Measurements from ENCODE around the gene FBXO2. TPM values are rescaled to one million over a fixed set of nuclear protein-coding genes. Genes with fewer than 3 reads are reported as not detected.
"Not testable (repeated sequence)": the region's sequence is repeated elsewhere in the genome, so short reads cannot be mapped to it uniquely, and the experiment has no call there.

Gene FBXO2
- total RNA-seq, 1 donor from 2014 or later, result 1.4 TPM

DNA sequence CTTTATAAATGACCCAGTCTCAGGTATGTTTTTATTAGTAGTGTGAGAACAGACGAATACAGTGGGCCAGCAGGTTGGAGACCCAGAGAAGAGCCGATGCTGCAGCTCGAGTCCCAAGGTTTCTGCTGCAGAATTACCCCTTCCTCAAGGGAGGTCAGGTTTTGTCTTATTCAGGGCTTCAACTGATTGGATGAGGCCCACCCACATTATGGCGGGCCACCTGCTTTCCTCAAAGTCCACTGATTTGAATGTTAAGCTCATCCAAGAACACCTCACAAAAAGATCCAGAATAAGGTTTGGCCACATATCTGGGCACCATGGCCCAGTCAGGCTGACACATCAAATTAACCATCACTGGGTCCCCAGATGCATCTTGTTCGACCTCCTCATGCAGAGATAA lies 40.9 kb downstream of the FBXO2 start:
- Mint-ChIP-seq H3K4me3 (ENCODE audit: unreplicated experiment) (no peak overlapping the region), H3K9me3 (ENCODE audit: unreplicated experiment) (no peaks in the 10 kb centered on the region)

GRCh38 chr1:11611638-11612327 lies 42.4 kb downstream of the FBXO2 start:
- TF ChIP-seq CTCF (IDR thresholded peaks at IDR 0.05), result no peak
- Mint-ChIP-seq H3K9me3 (ENCODE audit: unreplicated experiment) (peaks cover 3% of the 10 kb centered on the region), H3K4me1 (ENCODE audit: unreplicated experiment) (no peaks in the 10 kb centered on the region), H3K27me3 (ENCODE audit: unreplicated experiment) (peaks cover 9% of the 10 kb centered on the region), H3K36me3 (ENCODE audit: unreplicated experiment) (no peaks in the 10 kb centered on the region), H3K27ac (ENCODE audit: unreplicated experiment) (no peak overlapping the region), H3K4me3 (ENCODE audit: unreplicated experiment) (no peak overlapping the region)
- DNase-seq (ENCODE audit: extremely low spot score, unreplicated experiment), result no peak

More for the DNA sequence above, 40.9 kb downstream of the FBXO2 start:
- Mint-ChIP-seq H3K36me3 (ENCODE audit: unreplicated experiment) (no peaks in the 10 kb centered on the region), H3K27me3 (ENCODE audit: unreplicated experiment) (peaks cover 9% of the 10 kb centered on the region), H3K4me1 (ENCODE audit: unreplicated experiment) (no peaks in the 10 kb centered on the region), H3K27ac (ENCODE audit: unreplicated experiment) (no peak overlapping the region)
- no peak for DNase-seq (ENCODE audit: extremely low spot score, unreplicated experiment)
- TF ChIP-seq CTCF (IDR thresholded peaks at IDR 0.05), result no peak

GRCh38 chr1:11610629-11611180 lies 43.5 kb downstream of the FBXO2 start:
- no peak for DNase-seq (ENCODE audit: extremely low spot score, unreplicated experiment)
- Mint-ChIP-seq H3K4me1 (ENCODE audit: unreplicated experiment) (no peaks in the 10 kb centered on the region), H3K4me3 (ENCODE audit: unreplicated experiment) (no peak overlapping the region), H3K27me3 (ENCODE audit: unreplicated experiment) (peaks cover 9% of the 10 kb centered on the region), H3K36me3 (ENCODE audit: unreplicated experiment) (no peaks in the 10 kb centered on the region), H3K27ac (ENCODE audit: unreplicated experiment) (no peak overlapping the region), H3K9me3 (ENCODE audit: unreplicated experiment) (peaks cover 3% of the 10 kb centered on the region)
- no peak for TF ChIP-seq CTCF (IDR thresholded peaks at IDR 0.05)

- H3K27me3 Mint-ChIP-seq (ENCODE audit: unreplicated experiment); DNase-seq (ENCODE audit: extremely low spot score, unreplicated experiment); H3K36me3 Mint-ChIP-seq (ENCODE audit: unreplicated experiment); H3K9me3 Mint-ChIP-seq (ENCODE audit: unreplicated experiment); H3K4me1 Mint-ChIP-seq (ENCODE audit: unreplicated experiment); H3K27ac Mint-ChIP-seq (ENCODE audit: unreplicated experiment); H3K4me3 Mint-ChIP-seq (ENCODE audit: unreplicated experiment): not testable (repeated sequence)
These were observed 44.9 kb downstream of the FBXO2 start for GRCh38 chr1:11609378-11609777.

DNA sequence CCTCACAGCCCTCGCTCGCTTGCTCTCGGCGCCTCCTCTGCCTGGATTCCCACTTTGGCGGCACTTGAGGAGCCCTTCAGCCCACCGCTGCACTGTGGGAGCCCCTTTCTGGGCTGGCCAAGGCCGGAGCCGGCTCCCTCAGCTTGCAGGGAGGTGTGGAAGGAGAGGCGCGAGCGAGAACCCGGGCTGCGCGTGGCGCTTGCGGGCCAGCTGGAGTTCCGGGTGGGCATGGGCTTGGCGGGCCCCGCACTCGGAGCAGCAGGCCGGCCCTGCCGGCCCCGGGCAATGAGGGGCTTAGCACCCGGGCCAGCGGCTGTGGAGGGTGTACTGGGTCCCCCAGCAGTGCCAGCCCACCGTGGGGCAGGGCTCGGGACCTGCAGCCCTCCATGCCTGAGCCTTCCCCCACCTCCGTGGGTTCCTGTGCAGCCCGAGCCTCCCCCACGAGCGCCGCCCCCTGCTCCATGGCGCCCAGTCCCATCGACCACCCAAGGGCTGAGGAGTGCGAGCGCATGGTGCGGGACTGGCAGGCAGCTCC lies 45.6 kb downstream of the FBXO2 start:
- not testable (repeated sequence) for H3K9me3 Mint-ChIP-seq (ENCODE audit: unreplicated experiment); DNase-seq (ENCODE audit: extremely low spot score, unreplicated experiment); H3K36me3 Mint-ChIP-seq (ENCODE audit: unreplicated experiment); H3K27ac Mint-ChIP-seq (ENCODE audit: unreplicated experiment); H3K27me3 Mint-ChIP-seq (ENCODE audit: unreplicated experiment); H3K4me3 Mint-ChIP-seq (ENCODE audit: unreplicated experiment); H3K4me1 Mint-ChIP-seq (ENCODE audit: unreplicated experiment)

DNA sequence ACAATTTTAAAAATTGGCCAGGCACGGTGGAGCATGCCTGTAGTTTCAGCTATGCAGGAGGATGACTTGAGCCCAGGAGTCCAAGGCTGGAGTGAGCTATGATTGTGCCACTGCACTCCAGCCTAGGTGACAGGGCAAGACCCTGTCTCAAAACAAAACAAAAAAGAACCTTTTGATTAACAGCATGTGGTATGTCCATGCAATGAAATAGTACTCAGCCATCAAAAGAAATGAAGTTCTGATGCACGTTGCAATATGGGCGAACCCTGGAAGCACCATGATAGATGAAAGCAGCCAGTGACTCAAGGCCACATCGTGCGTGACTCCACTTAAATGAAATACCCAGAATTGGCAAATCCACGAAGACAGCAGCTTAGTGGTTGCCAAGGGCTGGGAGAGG lies 47.5 kb downstream of the FBXO2 start:
- H3K4me3 Mint-ChIP-seq (ENCODE audit: unreplicated experiment), result no peak overlapping the region
- H3K4me1 Mint-ChIP-seq (ENCODE audit: unreplicated experiment), result no peaks in the 10 kb centered on the region
- H3K9me3 Mint-ChIP-seq (ENCODE audit: unreplicated experiment), result peaks cover 3% of the 10 kb centered on the region
- H3K36me3 Mint-ChIP-seq (ENCODE audit: unreplicated experiment), result no peaks in the 10 kb centered on the region
- H3K27ac Mint-ChIP-seq (ENCODE audit: unreplicated experiment), result no peak overlapping the region
- DNase-seq (ENCODE audit: extremely low spot score, unreplicated experiment), result no peak
- H3K27me3 Mint-ChIP-seq (ENCODE audit: unreplicated experiment), result peaks cover 7% of the 10 kb centered on the region
- no peak for TF ChIP-seq CTCF (IDR thresholded peaks at IDR 0.05)
